ENCODE measurements around the gene CAPN7. TPM values are rescaled to one million over a fixed set of nuclear protein-coding genes. Genes with fewer than 3 reads are reported as not detected.

The CAPN7 gene
- total and polyA plus RNA-seq, 9 donors, result 20.7 to 70.4 (median 54.1) TPM

DNA sequence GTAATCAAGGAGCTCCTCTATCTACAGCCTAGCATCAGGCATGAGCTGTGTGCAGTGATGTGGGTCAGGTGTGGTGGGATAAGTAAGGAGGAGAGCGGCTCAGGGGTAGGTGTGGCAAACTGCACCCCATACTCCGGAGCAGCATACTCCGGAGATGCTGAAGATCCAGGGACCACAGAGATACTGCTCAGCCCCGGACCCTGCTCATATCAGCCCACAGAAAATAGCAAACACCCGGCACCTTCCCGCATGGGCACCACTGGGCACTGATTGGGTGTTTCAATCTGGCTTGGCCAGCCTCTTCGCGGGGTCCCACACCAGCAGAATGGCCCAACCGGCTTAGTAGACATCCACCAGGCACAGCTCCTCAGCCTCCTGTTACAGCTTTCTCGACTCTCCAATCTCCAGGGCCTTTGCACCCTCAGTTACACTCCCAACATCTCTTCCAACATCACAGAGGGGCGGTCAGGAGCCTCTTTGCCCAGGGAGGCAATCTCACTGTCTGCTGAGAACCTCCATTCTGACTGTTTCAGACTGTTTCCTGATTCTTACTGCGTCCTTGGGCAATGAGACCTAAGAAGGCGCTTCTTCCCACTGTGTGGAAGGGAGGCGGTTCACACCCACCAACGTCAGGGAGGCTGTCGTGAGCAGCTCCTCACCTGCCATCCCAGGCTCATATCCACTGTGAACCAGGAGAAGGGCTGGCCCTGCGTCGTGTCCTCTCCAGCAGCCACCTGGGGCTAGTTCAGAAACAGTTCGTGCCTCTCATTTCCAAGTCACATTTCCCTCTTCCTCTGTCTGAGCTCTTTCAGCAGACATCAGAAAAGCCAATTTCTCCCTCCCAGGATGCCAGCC is 59.8 kb downstream of the CAPN7 start:
- TF ChIP-seq EP300 (IDR thresholded peaks at IDR 0.05) (no peak), POLR2A (IDR thresholded peaks at IDR 0.05) (no peak)
- TF ChIP-seq, protein P1, sequence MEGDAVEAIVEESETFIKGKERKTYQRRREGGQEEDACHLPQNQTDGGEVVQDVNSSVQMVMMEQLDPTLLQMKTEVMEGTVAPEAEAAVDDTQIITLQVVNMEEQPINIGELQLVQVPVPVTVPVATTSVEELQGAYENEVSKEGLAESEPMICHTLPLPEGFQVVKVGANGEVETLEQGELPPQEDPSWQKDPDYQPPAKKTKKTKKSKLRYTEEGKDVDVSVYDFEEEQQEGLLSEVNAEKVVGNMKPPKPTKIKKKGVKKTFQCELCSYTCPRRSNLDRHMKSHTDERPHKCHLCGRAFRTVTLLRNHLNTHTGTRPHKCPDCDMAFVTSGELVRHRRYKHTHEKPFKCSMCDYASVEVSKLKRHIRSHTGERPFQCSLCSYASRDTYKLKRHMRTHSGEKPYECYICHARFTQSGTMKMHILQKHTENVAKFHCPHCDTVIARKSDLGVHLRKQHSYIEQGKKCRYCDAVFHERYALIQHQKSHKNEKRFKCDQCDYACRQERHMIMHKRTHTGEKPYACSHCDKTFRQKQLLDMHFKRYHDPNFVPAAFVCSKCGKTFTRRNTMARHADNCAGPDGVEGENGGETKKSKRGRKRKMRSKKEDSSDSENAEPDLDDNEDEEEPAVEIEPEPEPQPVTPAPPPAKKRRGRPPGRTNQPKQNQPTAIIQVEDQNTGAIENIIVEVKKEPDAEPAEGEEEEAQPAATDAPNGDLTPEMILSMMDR (IDR thresholded peaks at IDR 0.05), result no peak
- Histone ChIP-seq H3K27me3 (no peaks in the 10 kb centered on the region), H3K27ac (peak overlapping the region; percentile 14 to 41), H3K36me3 (no peaks in the 10 kb centered on the region), H3K9me3 (no peaks in the 10 kb centered on the region), H3K4me1 (ENCODE audit: insufficient read depth) (peaks cover 15% of the 10 kb centered on the region), H3K4me3 (no peak overlapping the region)
- 83 to 90% (median 85%) methylated on average over 19 of the region's 19 CpGs for WGBS, 3 donors
- DNase-seq, result peak in 1 of 5 donors; percentile 21
- intact Hi-C loops (cut with DNase I), result loop anchor here in 3 of 4 donors (2.0 to 5.0 kb wide), 2 partner anchors 67 to 111 kb away; partner anchors contain the start of gene SH3BP5 (in 1 of the 3)

DNA sequence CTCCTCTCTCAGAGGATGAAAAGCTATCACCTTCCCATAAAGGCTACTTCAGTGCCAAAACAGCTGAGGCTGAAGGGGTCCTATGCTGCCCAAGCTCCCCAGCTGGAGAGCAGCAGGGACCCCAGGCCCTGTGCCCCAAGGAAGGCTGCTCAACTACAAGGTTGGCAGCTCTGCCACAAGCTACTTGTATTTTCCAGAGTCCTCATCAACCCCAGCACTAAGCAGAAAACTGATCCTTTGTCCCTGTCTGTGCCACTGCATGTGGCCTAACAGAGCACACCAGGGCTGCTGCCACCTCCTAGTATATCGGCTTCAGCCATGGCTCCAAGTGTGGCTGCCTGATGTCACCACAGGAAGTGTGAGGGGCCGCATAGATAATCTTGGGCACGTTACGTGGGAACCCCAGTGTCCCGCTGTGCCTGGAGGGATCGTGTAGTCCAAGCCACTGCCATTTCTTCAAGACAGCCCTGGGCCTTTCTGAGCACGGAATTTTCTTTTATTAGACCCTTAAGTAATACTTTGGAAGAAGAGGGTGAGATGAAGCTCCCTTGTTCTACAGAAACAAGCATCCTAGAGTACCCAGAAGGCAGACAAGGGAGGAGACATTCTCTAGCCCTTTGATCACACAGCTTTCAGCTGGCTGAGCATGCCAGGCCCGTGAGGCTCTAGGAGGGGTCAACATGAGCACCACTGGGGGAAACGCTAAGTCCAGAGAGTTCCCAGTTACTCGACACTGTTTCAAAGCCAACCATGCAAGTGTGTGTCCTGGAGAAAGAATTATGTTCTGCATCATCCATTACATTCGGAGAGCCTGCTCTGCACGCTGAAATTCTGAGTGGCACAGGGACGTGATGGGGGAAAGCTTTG is 60.7 kb downstream of the CAPN7 start:
- Histone ChIP-seq H3K27me3 (no peaks in the 10 kb centered on the region), H3K27ac (peak overlapping the region in 1 of 2 donors; percentile 26), H3K4me3 (no peak overlapping the region), H3K36me3 (no peaks in the 10 kb centered on the region), H3K4me1 (ENCODE audit: insufficient read depth) (peaks cover 15% of the 10 kb centered on the region), H3K9me3 (no peaks in the 10 kb centered on the region)
- peak in 1 of 5 donors; percentile 26 for DNase-seq
- intact Hi-C loops (cut with DNase I), result loop anchor here in 3 of 4 donors (2.0 to 5.0 kb wide), 2 partner anchors 66 to 111 kb away; partner anchors contain the start of gene SH3BP5 (in 1 of the 3)
- WGBS, 3 donors, result 83 to 84% (median 83%) methylated on average over 13 of the region's 13 CpGs
- TF ChIP-seq, protein P1 (IDR thresholded peaks at IDR 0.05), result no peak
- no peak for TF ChIP-seq EP300 (IDR thresholded peaks at IDR 0.05)

DNA sequence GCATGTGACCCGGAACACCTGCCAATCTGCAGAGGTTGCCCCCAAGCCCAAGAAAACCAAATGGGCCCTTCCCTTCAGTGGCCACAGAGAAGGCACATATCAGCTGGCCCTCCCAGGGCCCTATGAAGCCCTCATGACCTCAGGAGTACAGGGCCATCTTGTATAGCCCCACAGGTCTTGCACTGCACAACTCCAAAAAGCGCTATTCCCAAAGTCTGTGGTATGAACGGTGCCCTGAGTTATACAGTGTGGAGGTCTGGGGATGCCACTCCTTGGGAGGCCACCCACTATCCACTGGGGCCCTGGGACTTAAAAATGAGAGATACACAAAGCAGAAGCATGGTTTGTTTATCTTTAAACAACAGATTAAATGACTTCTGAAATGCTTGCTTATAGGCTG is 61.5 kb downstream of the CAPN7 start:
- H3K27ac ChIP-seq, result peak overlapping the region in 1 of 2 donors; percentile 53
- intact Hi-C loops (cut with DNase I), result loop anchor here in 3 of 4 donors (2.0 to 5.0 kb wide), 2 partner anchors 65 to 110 kb away; partner anchors contain the start of gene SH3BP5 (in 1 of the 3)
- peak in 1 of 5 donors; percentile 17 for DNase-seq

More for the DNA sequence above, 61.5 kb downstream of the CAPN7 start:
- H3K4me1 ChIP-seq (ENCODE audit: insufficient read depth), result peaks cover 15% of the 10 kb centered on the region
- no peaks in the 10 kb centered on the region for H3K36me3 ChIP-seq
- no peaks in the 10 kb centered on the region for H3K27me3 ChIP-seq
- no peak overlapping the region for H3K4me3 ChIP-seq
- TF ChIP-seq EP300 (IDR thresholded peaks at IDR 0.05) (no peak), POLR2A (IDR thresholded peaks at IDR 0.05) (no peak)
- TF ChIP-seq, protein P1 (IDR thresholded peaks at IDR 0.05), result no peak
- no peaks in the 10 kb centered on the region for H3K9me3 ChIP-seq
- WGBS, 3 donors, result 80 to 92% (median 87%) methylated on average over 3 of the region's 3 CpGs

Data from ovary (tissue), 9 donors.